Measurements from ENCODE around the gene NCOA7. TPM values are rescaled to one million over a fixed set of nuclear protein-coding genes. Genes with fewer than 3 reads are reported as not detected.

Gene NCOA7
- total and polyA plus RNA-seq, 3 donors from 2014 or later: 7.5 to 26.7 (median 18.9) TPM

GRCh38 chr6:125872259-125872921 lies 81.6 kb downstream of the NCOA7 start:
- H3K4me3 ChIP-seq: no peak overlapping the region
- no peaks in the 10 kb centered on the region for H3K4me1 ChIP-seq
- no peak for DNase-seq
- no peak for TF ChIP-seq POLR2A (IDR thresholded peaks at IDR 0.05)
- no peak for TF ChIP-seq CTCF (IDR thresholded peaks at IDR 0.05)
- H3K27me3 ChIP-seq: no peaks in the 10 kb centered on the region
- intact Hi-C loops (cut with DNase I; ENCODE audit: low total_unique reads): no loop called here
- H3K27ac ChIP-seq: no peak overlapping the region
- H3K9me3 ChIP-seq: no peaks in the 10 kb centered on the region
- WGBS, 2 donors: 72 to 81% methylated on average over 5 of the region's 5 CpGs
- no peaks in the 10 kb centered on the region for H3K36me3 ChIP-seq (ENCODE audit: low read depth, missing control alignments)

DNA sequence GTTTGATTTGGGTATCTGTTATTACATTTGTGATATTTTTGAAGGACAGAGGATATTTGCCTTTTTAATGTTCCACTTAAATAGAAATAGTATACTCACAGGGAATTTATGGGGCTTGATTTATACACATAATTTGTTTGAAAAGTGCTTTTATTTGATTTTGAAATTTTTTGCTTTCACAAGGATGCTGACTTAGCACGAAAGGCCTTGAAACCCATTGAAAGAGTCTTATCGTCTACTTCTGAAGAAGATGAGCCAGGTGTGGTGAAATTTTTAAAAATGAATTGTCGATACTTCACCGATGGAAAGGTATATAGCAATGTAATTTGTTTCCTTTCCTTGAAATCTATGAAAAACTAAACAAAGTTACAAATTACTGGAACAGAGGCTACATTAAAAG lies 91.5 kb downstream of the NCOA7 start:
- WGBS, 2 donors: 77 to 80% methylated on average over 4 of the region's 4 CpGs
- H3K27me3 ChIP-seq: no peaks in the 10 kb centered on the region
- no peak for TF ChIP-seq POLR2A (IDR thresholded peaks at IDR 0.05)
- TF ChIP-seq CTCF (IDR thresholded peaks at IDR 0.05): no peak
- intact Hi-C loops (cut with DNase I; ENCODE audit: low total_unique reads): no loop called here
- DNase-seq: no peak
- H3K4me3 ChIP-seq: no peak overlapping the region
- H3K9me3 ChIP-seq: no peaks in the 10 kb centered on the region
- H3K36me3 ChIP-seq (ENCODE audit: low read depth, missing control alignments): no peaks in the 10 kb centered on the region
- H3K27ac ChIP-seq: no peak overlapping the region
- H3K4me1 ChIP-seq: no peaks in the 10 kb centered on the region

DNA sequence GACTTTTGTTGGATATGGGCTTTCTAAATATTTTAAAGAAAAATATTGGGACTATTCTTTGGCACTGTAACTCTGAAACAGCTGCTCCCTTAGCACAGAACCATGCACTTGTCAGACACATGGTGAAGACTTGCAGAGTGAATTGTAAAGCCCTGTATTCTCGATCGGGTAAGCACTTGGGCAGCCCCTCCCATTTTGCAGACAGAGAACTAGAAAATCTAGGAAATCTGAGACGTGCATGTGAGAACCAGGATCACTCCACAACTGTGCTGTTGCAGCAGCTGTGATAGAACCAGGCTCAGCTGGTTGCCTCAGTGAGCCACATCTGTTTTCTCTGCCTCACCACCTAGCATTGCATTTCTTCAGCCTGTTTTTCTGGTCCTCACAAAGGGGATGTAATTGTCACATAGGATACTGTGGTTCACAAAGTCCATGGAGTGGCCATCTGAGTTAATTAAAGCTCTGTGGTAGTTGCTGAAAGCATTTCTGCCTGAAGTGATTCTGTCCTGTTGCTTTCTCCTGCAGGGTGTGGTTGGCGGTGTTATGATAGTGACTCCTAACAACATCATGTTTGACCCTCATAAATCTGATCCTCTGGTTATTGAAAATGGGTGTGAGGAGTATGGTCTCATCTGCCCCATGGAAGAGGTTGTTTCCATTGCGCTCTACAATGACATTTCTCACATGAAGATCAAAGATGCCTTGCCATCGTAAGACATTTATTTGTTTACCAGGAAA lies 94.0 kb downstream of the NCOA7 start:
- H3K9me3 ChIP-seq: no peaks in the 10 kb centered on the region
- H3K4me3 ChIP-seq: no peak overlapping the region
- 80 to 84% methylated on average over 6 of the region's 6 CpGs for WGBS, 2 donors
- intact Hi-C loops (cut with DNase I; ENCODE audit: low total_unique reads): no loop called here
- TF ChIP-seq POLR2A (IDR thresholded peaks at IDR 0.05) (no peak), CTCF (IDR thresholded peaks at IDR 0.05) (no peak)
- H3K27me3 ChIP-seq: no peaks in the 10 kb centered on the region
- DNase-seq: no peak
- no peaks in the 10 kb centered on the region for H3K36me3 ChIP-seq (ENCODE audit: low read depth, missing control alignments)
- H3K27ac ChIP-seq: no peak overlapping the region
- H3K4me1 ChIP-seq: no peaks in the 10 kb centered on the region

GRCh38 chr6:125886021-125886420 lies 95.3 kb downstream of the NCOA7 start:
- 92 to 97% methylated on average over 1 of the region's 1 CpG for WGBS, 2 donors
- no peaks in the 10 kb centered on the region for H3K4me1 ChIP-seq
- H3K4me3 ChIP-seq: no peak overlapping the region
- H3K36me3 ChIP-seq (ENCODE audit: low read depth, missing control alignments): no peaks in the 10 kb centered on the region
- DNase-seq: no peak
- H3K9me3 ChIP-seq: no peaks in the 10 kb centered on the region
- no peak overlapping the region for H3K27ac ChIP-seq
- intact Hi-C loops (cut with DNase I; ENCODE audit: low total_unique reads): no loop called here
- H3K27me3 ChIP-seq: no peaks in the 10 kb centered on the region
- no peak for TF ChIP-seq POLR2A (IDR thresholded peaks at IDR 0.05)
- no peak for TF ChIP-seq CTCF (IDR thresholded peaks at IDR 0.05)

Data from testis (tissue), 3 donors.